Gastrocnemius medialis (tissue), 4 donors: ENCODE data around the gene DSC1. TPM values are rescaled to one million over a fixed set of nuclear protein-coding genes. Genes with fewer than 3 reads are reported as not detected.

Experiments
- ATAC-seq, 2 donors: fragments of 150-250 bp; one replicate each; pipeline ENCODE4 v1.9.1; 2016
- DNase-seq, 2 donors: peaks; one replicate each; pipeline ENCODE4 v3.0.0-alpha.2; 2019
- H3K27ac ChIP-seq, 4 donors: fragments of 200-600 bp; sonication (generic); 1 replicate in 1 of 4; 2 replicates in 3 of 4; pipeline ENCODE4 v1.5.1; 2016 to 2018; ENCODE audit warnings: mild to moderate bottlenecking in 2 of 4, moderate library complexity in 1 of 4
- H3K27me3 ChIP-seq, 3 donors: fragments of 200-600 bp; sonication (generic) in 2 of 3; 1 replicate in 1 of 3; 2 replicates in 2 of 3; pipeline versions ENCODE4 v1.5.1 to v1.6.0; 2016 to 2019; ENCODE audit warnings: mild to moderate bottlenecking in 1 of 3, moderate library complexity in 1 of 3
- H3K36me3 ChIP-seq, 2 donors: fragments of 200-600 bp; sonication (generic) in 1 of 2; one replicate each; pipeline ENCODE4 v1.5.1; 2017 to 2018
- H3K4me1 ChIP-seq, 2 donors: fragments of 200-600 bp; sonication (generic) in 1 of 2; one replicate each; pipeline ENCODE4 v1.5.1; 2016 to 2017; ENCODE audit warnings: mild to moderate bottlenecking in 2 of 2
- H3K4me3 ChIP-seq, 4 donors: fragments of 200-600 bp; sonication (generic) in 3 of 4; 1 replicate in 1 of 4; 2 replicates in 3 of 4; pipeline ENCODE4 v1.5.1; 2016 to 2019; ENCODE audit warnings: mild to moderate bottlenecking in 2 of 4
- H3K9me3 ChIP-seq, 3 donors: fragments of 200-600 bp; sonication (generic) in 2 of 3; 1 replicate in 1 of 3; 2 replicates in 2 of 3; pipeline ENCODE4 v1.5.1; 2016 to 2019
- CTCF ChIP-seq, 5 experiments: fragments of 450-650 bp in 3 of 5; fragments of 200-600 bp in 2 of 5; sonication (generic) in 2 of 5; IDR thresholded peaks in 4 of 5; conservative IDR thresholded peaks in 1 of 5; 1 replicate in 4 of 5; 2 replicates in 1 of 5; pipeline ENCODE4 v1.5.1; 2016 to 2019; ENCODE audit warnings: antibody characterized with exemption in 5 of 5, mild to moderate bottlenecking in 3 of 5, moderate library complexity in 3 of 5
- POLR2A ChIP-seq, 2 donors: fragments of 450-650 bp; IDR thresholded peaks; one replicate each; pipeline ENCODE4 v1.6.1; 2017; ENCODE audit warnings: antibody characterized with exemption in 2 of 2, mild to moderate bottlenecking in 2 of 2, moderate library complexity in 2 of 2
- in situ Hi-C, 4 donors: fragments of 200-750 bp; cut with MboI; loops; one replicate each; pipeline versions ENCODE4 v1.15.0 to v1.8.0; 2017; ENCODE audit warnings: low sequenced_read_pairs in 4 of 4
- intact Hi-C: fragments of 100-400 bp; cut with DNase I; formaldehyde crosslinking; loops from one replicate; pipeline ENCODE4 v1.15.1; 2023; ENCODE audit warnings: low total_unique reads
- total RNA-seq, 4 donors: library from RNA; depleted of rRNA; stranded (reverse); fragments of >200 nt; gene quantifications; one replicate each; pipeline versions ENCODE4 v1.1.0 to v1.2.3, GENCODE V29; 2016

Gene DSC1
- total RNA-seq, 4 donors from 2014 or later, result not detected

GRCh38 chr18:31155498-31155897, 7.2 kb downstream of the DSC1 start:
- TF ChIP-seq POLR2A (IDR thresholded peaks at IDR 0.05) (no peak), CTCF (IDR thresholded peaks at IDR 0.05 in 4 of 5, conservative IDR thresholded peaks at IDR 0.05 in 1 of 5) (no peak)
- in situ Hi-C loops, result no loop called here
- H3K36me3 ChIP-seq, result no peaks in the 10 kb centered on the region
- no peaks in the 10 kb centered on the region for H3K4me1 ChIP-seq
- H3K4me3 ChIP-seq, result no peak overlapping the region
- no peaks in the 10 kb centered on the region for H3K27me3 ChIP-seq
- H3K9me3 ChIP-seq, result no peaks in the 10 kb centered on the region
- ATAC-seq (no peak), DNase-seq (no peak)
- H3K27ac ChIP-seq, result no peak overlapping the region
- intact Hi-C loops, result no loop called here

- Histone ChIP-seq H3K4me3 (no peak overlapping the region), H3K36me3 (no peaks in the 10 kb centered on the region), H3K4me1 (no peaks in the 10 kb centered on the region), H3K27ac (no peak overlapping the region), H3K9me3 (no peaks in the 10 kb centered on the region), H3K27me3 (no peaks in the 10 kb centered on the region)
- ATAC-seq, result no peak
- in situ Hi-C loops (no loop called here), intact Hi-C loops (no loop called here)
- DNase-seq, result no peak
- TF ChIP-seq CTCF (IDR thresholded peaks at IDR 0.05 in 4 of 5, conservative IDR thresholded peaks at IDR 0.05 in 1 of 5) (no peak), POLR2A (IDR thresholded peaks at IDR 0.05) (no peak)
Observed at GRCh38 chr18:31154181-31154580, 8.5 kb downstream of the DSC1 start.

GRCh38 chr18:31149351-31149750, 13.3 kb downstream of the DSC1 start:
- intact Hi-C loops, result no loop called here

GRCh38 chr18:31148600-31148999, 14.1 kb downstream of the DSC1 start:
- DNase-seq (no peak), ATAC-seq (no peak)
- Histone ChIP-seq H3K27me3 (no peaks in the 10 kb centered on the region), H3K9me3 (no peaks in the 10 kb centered on the region), H3K27ac (no peak overlapping the region), H3K4me3 (no peak overlapping the region), H3K36me3 (no peaks in the 10 kb centered on the region), H3K4me1 (no peaks in the 10 kb centered on the region)
- intact Hi-C loops (no loop called here), in situ Hi-C loops (no loop called here)
- TF ChIP-seq POLR2A (IDR thresholded peaks at IDR 0.05), result no peak
- no peak for TF ChIP-seq CTCF (IDR thresholded peaks at IDR 0.05 in 4 of 5, conservative IDR thresholded peaks at IDR 0.05 in 1 of 5)

More at GRCh38 chr18:31149351-31149750, 13.3 kb downstream of the DSC1 start:
- H3K9me3 ChIP-seq, result no peaks in the 10 kb centered on the region
- H3K4me3 ChIP-seq, result no peak overlapping the region
- H3K36me3 ChIP-seq, result no peaks in the 10 kb centered on the region
- TF ChIP-seq POLR2A (IDR thresholded peaks at IDR 0.05) (no peak), CTCF (IDR thresholded peaks at IDR 0.05 in 4 of 5, conservative IDR thresholded peaks at IDR 0.05 in 1 of 5) (no peak)
- no peak overlapping the region for H3K27ac ChIP-seq
- in situ Hi-C loops, result no loop called here
- no peak for ATAC-seq
- DNase-seq, result no peak
- H3K4me1 ChIP-seq, result no peaks in the 10 kb centered on the region
- H3K27me3 ChIP-seq, result no peaks in the 10 kb centered on the region

- TF ChIP-seq POLR2A (IDR thresholded peaks at IDR 0.05) (no peak), CTCF (IDR thresholded peaks at IDR 0.05 in 4 of 5, conservative IDR thresholded peaks at IDR 0.05 in 1 of 5) (no peak)
- Histone ChIP-seq H3K36me3 (no peaks in the 10 kb centered on the region), H3K4me1 (no peaks in the 10 kb centered on the region), H3K27ac (no peak overlapping the region), H3K9me3 (no peaks in the 10 kb centered on the region), H3K27me3 (no peaks in the 10 kb centered on the region), H3K4me3 (no peak overlapping the region)
- DNase-seq (no peak), ATAC-seq (no peak)
- intact Hi-C loops, result no loop called here
- in situ Hi-C loops, result no loop called here
Observed at GRCh38 chr18:31146809-31147208, 15.8 kb downstream of the DSC1 start.
